ENCODE results near the gene ZNF337. TPM values are rescaled to one million over a fixed set of nuclear protein-coding genes. Genes with fewer than 3 reads are reported as not detected.

The ZNF337 gene
- total RNA-seq, 1 experiment from 2014 or later = 6.9 TPM

GRCh38 chr20:25739615-25740320 lies 43.1 kb upstream of the ZNF337 start:
- Mint-ChIP-seq H3K27ac (no peak overlapping the region), H3K4me1 (no peaks in the 10 kb centered on the region), H3K27me3 (ENCODE audit: low read depth) (no peaks in the 10 kb centered on the region), H3K9me3 (no peaks in the 10 kb centered on the region), H3K4me3 (no peak overlapping the region), H3K36me3 (no peaks in the 10 kb centered on the region)
- no peak for ATAC-seq
- TF ChIP-seq RORB (CRISPR knock-in tag; IDR thresholded peaks at IDR 0.05) (no peak), MXD4 (CRISPR knock-in tag; IDR thresholded peaks at IDR 0.05; ENCODE audit: borderline replicate concordance) (no peak), TP53 (CRISPR knock-in tag; IDR thresholded peaks at IDR 0.05) (no peak), KAT7 (CRISPR knock-in tag; IDR thresholded peaks at IDR 0.05; ENCODE audit: borderline replicate concordance) (no peak), MYBL2 (CRISPR knock-in tag; IDR thresholded peaks at IDR 0.05) (no peak), USF2 (CRISPR knock-in tag; IDR thresholded peaks at IDR 0.05) (no peak), ESRRA (CRISPR knock-in tag; IDR thresholded peaks at IDR 0.05; ENCODE audit: borderline replicate concordance) (no peak), ZNF121 (CRISPR knock-in tag; IDR thresholded peaks at IDR 0.05) (no peak), ELF4 (CRISPR knock-in tag; IDR thresholded peaks at IDR 0.05; ENCODE audit: low read depth) (no peak), PRDM15 (CRISPR knock-in tag; IDR thresholded peaks at IDR 0.05) (no peak), CREB1 (CRISPR knock-in tag; IDR thresholded peaks at IDR 0.05) (no peak), JUN (CRISPR knock-in tag; IDR thresholded peaks at IDR 0.05) (no peak), ATF3 (CRISPR knock-in tag; conservative IDR thresholded peaks at IDR 0.05) (no peak), FOXJ3 (CRISPR knock-in tag; IDR thresholded peaks at IDR 0.05; ENCODE audit: borderline replicate concordance) (no peak), ZBTB21 (CRISPR knock-in tag; IDR thresholded peaks at IDR 0.05; ENCODE audit: borderline replicate concordance) (no peak)
- DNase-seq (ENCODE audit: low spot score) = no peak
- ChIA-PET CTCF (no interaction called here), POLR2A (no interaction called here)

GRCh38 chr20:25738198-25738597 lies 41.5 kb upstream of the ZNF337 start:
- no peaks in the 10 kb centered on the region for H3K36me3 Mint-ChIP-seq
- no peak for ATAC-seq
- no peak overlapping the region for H3K4me3 Mint-ChIP-seq
- no peak for TF ChIP-seq OVOL2 (CRISPR knock-in tag; IDR thresholded peaks at IDR 0.05; ENCODE audit: borderline replicate concordance)
- TF ChIP-seq TP53 (CRISPR knock-in tag; IDR thresholded peaks at IDR 0.05) = no peak
- no peak for TF ChIP-seq FOXK1 (CRISPR knock-in tag; IDR thresholded peaks at IDR 0.05)
- no peak for TF ChIP-seq CTCF (IDR thresholded peaks at IDR 0.05)
- ChIA-PET POLR2A (no interaction called here), CTCF (no interaction called here)
- no peaks in the 10 kb centered on the region for H3K9me3 Mint-ChIP-seq
- H3K4me1 Mint-ChIP-seq = no peaks in the 10 kb centered on the region
- no peak for DNase-seq (ENCODE audit: low spot score)
- H3K27me3 Mint-ChIP-seq (ENCODE audit: low read depth) = no peaks in the 10 kb centered on the region
- no peak overlapping the region for H3K27ac Mint-ChIP-seq

All from WTC11 (cell line).